ENCODE measurements around the gene CELSR1.

CELSR1 gene

GRCh38 chr22:46390105-46390651 is 147.2 kb downstream of the CELSR1 start:
- Mint-ChIP-seq H3K27ac (no peak overlapping the region), H3K9me3 (no peaks in the 10 kb centered on the region), H3K27me3 (no peaks in the 10 kb centered on the region)

DNA sequence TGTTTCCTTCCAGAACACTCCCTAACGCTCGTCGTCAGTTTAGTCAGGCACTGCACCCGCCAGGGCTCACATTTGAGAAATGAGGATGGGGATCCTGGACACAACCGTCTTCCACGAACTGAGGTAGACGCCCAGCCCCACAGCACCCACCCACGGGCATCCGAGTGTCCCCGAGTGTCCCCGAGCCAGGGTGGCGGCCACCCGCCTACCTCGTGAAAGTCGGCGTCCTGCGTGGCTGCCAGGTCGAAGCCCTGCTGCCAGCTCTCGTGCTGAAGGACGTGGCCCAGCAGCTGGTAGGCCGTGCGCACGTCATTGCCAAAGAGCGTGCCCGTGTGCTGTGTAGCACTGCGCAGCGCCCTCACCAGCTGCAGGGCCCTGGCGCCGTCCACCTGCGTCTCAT is 148.3 kb downstream of the CELSR1 start:
- peaks cover 5% of the 10 kb centered on the region for H3K4me1 Mint-ChIP-seq (ENCODE audit: low read depth)
- no peaks in the 10 kb centered on the region for H3K27me3 Mint-ChIP-seq
- no peak overlapping the region for H3K4me3 Mint-ChIP-seq
- no peak overlapping the region for H3K27ac Mint-ChIP-seq
- H3K9me3 Mint-ChIP-seq = no peaks in the 10 kb centered on the region
- H3K36me3 Mint-ChIP-seq (ENCODE audit: low read depth) = no peaks in the 10 kb centered on the region

More at GRCh38 chr22:46390105-46390651, 147.2 kb downstream of the CELSR1 start:
- no peaks in the 10 kb centered on the region for H3K36me3 Mint-ChIP-seq (ENCODE audit: low read depth)
- peaks cover 5% of the 10 kb centered on the region for H3K4me1 Mint-ChIP-seq (ENCODE audit: low read depth)
- no peak overlapping the region for H3K4me3 Mint-ChIP-seq

DNA sequence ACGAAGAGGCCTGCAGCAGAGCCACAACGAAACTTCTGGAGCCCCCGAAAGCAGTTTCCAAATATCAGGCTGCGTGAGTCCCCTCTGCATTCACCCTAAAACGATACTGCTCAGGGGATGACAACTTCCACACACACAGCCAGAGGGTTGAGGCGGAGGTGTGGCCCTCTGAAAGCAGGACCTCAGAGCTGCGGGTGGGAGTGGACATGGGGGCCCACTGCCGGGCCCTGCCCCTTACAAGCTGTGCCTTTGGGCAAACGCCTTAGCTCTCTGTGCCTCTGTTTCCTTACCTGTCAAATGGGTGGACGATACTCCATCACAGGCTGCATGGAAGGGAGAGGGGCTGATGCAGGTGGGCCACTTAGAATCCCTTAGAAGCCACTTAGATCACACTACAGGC is 148.8 kb downstream of the CELSR1 start:
- Mint-ChIP-seq H3K27me3 (no peaks in the 10 kb centered on the region), H3K4me3 (no peak overlapping the region), H3K36me3 (ENCODE audit: low read depth) (no peaks in the 10 kb centered on the region), H3K9me3 (no peaks in the 10 kb centered on the region), H3K27ac (no peak overlapping the region), H3K4me1 (ENCODE audit: low read depth) (peaks cover under 1% of the 10 kb centered on the region)

DNA sequence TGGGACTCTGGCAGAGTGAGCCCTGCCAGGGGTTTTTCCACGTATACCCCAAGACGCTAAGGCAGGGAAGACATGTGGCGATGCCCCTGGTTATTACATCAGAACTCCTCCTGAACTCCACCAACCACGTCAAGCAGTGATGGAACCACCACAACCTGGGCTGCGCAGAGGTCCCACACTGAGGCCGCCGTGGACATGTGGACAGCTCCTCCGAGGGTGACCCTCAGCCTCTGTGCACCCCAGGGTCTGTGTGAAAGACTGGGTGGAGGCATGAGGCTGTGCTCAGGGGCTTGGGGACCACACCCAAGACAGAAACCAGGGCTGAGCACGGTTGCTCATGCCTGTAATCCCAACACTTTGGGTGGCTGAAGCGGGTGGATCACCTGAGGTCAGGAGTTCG is 149.7 kb downstream of the CELSR1 start:
- no peaks in the 10 kb centered on the region for H3K27me3 Mint-ChIP-seq
- H3K36me3 Mint-ChIP-seq (ENCODE audit: low read depth) = no peaks in the 10 kb centered on the region
- H3K4me3 Mint-ChIP-seq = no peak overlapping the region

DNA sequence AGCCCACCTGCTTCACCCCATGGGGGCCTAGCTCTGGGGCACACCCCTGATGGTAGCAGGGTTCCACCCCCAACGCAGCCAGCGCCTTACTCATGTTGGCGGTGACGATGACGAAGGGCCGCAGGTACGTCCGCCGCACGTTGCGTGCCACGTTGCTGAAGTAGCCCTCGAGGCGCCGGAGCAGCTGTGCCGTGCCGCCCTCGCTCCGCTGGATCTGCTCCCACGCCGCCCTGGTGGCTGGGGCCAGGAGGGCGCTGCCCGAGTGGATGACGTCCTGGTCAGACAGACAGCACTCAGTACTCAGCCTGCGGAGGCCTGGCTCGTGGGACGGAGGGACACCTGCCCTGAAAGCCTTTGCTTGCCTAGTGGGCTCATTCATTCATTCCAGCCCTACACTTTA is 151.1 kb downstream of the CELSR1 start:
- Mint-ChIP-seq H3K27ac (no peak overlapping the region), H3K27me3 (no peaks in the 10 kb centered on the region), H3K36me3 (ENCODE audit: low read depth) (no peaks in the 10 kb centered on the region), H3K9me3 (no peaks in the 10 kb centered on the region), H3K4me1 (ENCODE audit: low read depth) (no peaks in the 10 kb centered on the region), H3K4me3 (no peak overlapping the region)

More for the DNA sequence above, 149.7 kb downstream of the CELSR1 start:
- Mint-ChIP-seq H3K4me1 (ENCODE audit: low read depth) (no peaks in the 10 kb centered on the region), H3K27ac (no peak overlapping the region), H3K9me3 (no peaks in the 10 kb centered on the region)

GRCh38 chr22:46382524-46382923 is 154.9 kb downstream of the CELSR1 start:
- no peak overlapping the region for H3K27ac Mint-ChIP-seq
- H3K4me1 Mint-ChIP-seq (ENCODE audit: low read depth) = no peaks in the 10 kb centered on the region
- no peaks in the 10 kb centered on the region for H3K27me3 Mint-ChIP-seq
- H3K36me3 Mint-ChIP-seq (ENCODE audit: low read depth) = no peaks in the 10 kb centered on the region
- no peaks in the 10 kb centered on the region for H3K9me3 Mint-ChIP-seq
- no peak overlapping the region for H3K4me3 Mint-ChIP-seq

DNA sequence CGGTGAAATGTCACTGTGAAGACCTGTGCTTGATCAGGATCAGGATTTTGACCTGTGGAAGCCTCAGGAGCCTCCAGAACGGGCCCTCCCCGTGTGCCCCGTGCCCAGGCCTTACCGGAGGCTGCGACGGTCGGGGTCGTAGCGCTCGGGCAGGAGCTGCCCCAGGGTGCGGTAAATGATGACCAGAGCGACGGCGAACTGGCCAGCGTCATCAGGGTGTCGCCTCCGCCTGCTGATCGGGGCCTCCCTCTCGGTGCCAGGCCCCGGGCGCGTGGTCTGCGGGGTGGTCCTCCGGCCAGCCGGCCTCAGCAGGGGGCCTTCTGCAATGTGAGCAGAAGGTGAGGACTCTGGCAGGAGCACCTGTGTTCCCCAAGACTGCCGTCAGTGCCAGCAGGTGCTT is 155.7 kb downstream of the CELSR1 start:
- Mint-ChIP-seq H3K36me3 (ENCODE audit: low read depth) (peaks cover 4% of the 10 kb centered on the region), H3K4me1 (ENCODE audit: low read depth) (no peaks in the 10 kb centered on the region), H3K9me3 (no peaks in the 10 kb centered on the region), H3K27me3 (no peaks in the 10 kb centered on the region), H3K27ac (no peak overlapping the region), H3K4me3 (no peak overlapping the region)

DNA sequence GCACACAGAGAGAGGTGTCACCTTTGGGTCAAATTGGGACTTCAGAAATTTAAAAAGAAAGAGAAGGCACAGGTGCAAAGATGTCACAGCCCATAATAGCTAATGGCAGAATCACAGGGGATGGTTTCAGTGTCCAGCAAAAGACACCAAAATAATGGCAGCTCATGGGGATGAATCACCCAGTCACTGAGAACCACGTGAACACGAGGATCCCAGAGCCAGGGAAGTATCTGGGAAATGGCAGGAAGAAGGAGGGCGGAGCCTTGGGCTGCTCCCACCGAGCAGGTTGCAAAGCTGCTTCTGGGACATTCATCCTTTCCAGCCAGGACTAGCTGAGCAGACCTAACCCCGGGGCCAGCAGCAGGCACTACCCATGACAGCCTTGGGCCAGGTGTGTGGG is 156.3 kb downstream of the CELSR1 start:
- H3K4me1 Mint-ChIP-seq (ENCODE audit: low read depth) = no peaks in the 10 kb centered on the region
- H3K27ac Mint-ChIP-seq = no peak overlapping the region
- H3K4me3 Mint-ChIP-seq = no peak overlapping the region
- H3K9me3 Mint-ChIP-seq = no peaks in the 10 kb centered on the region
- H3K36me3 Mint-ChIP-seq (ENCODE audit: low read depth) = peaks cover 7% of the 10 kb centered on the region
- no peaks in the 10 kb centered on the region for H3K27me3 Mint-ChIP-seq

DNA sequence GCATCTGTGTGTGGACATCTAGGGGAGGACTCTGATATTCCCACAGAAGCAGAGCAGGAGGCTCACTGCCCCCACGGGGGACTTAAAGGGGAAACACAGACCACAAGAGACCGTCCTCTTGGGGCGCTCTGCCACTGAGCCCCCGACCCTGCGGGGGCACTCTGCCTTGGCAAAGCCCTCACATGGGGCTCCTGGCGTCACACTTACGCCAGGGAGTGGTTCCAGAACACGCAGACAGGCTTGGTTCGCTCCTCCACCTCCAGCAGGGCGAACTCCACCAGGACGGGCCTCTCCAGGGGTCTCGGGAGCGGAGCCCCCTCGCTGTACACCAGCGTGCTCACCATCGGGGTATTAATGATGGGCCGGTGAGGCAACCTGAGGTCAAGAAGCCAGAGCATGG is 156.8 kb downstream of the CELSR1 start:
- Mint-ChIP-seq H3K4me1 (ENCODE audit: low read depth) (no peaks in the 10 kb centered on the region), H3K27me3 (no peaks in the 10 kb centered on the region), H3K4me3 (no peak overlapping the region), H3K36me3 (ENCODE audit: low read depth) (peaks cover 12% of the 10 kb centered on the region), H3K9me3 (peaks cover 4% of the 10 kb centered on the region), H3K27ac (no peak overlapping the region)

- no peaks in the 10 kb centered on the region for H3K4me1 Mint-ChIP-seq (ENCODE audit: low read depth)
- no peak overlapping the region for H3K27ac Mint-ChIP-seq
- no peak overlapping the region for H3K4me3 Mint-ChIP-seq
- peaks cover 3% of the 10 kb centered on the region for H3K27me3 Mint-ChIP-seq
- H3K36me3 Mint-ChIP-seq (ENCODE audit: low read depth) = peaks cover 16% of the 10 kb centered on the region
- H3K9me3 Mint-ChIP-seq = peaks cover 8% of the 10 kb centered on the region
Observed at GRCh38 chr22:46380069-46380468, 157.4 kb downstream of the CELSR1 start.

DNA sequence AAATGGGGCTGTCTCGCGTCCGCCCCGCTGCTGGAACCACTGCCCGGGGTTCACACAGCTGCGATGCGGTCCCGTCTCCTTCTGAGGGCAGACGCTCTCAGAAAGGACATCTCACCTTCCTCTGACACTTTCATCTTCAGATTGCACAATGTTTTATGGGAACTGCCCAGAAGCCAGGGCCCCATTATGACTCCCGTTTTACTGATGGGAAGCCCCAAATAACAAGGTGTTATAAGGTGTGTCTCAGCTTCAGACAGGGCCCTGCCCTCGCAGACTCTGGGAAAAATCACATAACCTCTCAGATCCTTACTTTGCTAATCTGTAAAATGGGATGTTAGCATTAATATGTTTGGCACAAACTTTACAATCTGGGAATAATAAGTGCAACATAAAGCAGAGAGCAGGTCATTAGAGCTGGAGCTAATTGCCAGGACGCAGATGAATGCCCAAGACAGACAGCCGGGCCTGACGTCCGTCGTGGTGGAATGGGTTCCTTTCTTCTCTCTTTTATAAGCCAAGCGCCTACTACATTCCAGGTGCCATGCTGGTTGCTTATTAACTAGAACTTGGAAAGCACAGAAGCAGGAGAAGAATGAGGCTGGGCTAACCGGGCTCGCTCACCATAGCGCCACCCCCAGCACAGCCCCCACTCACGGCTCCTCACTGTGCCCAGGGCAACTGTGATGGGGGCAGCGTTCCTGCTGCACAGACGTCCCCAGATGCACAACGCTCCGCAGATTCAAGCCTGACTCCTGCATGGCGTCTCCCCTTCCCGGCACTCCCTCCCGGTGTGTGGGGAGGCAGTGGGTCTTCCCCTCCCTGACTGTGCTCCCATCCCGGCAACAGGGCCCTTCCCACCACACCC is 158.1 kb downstream of the CELSR1 start:
- peaks cover 8% of the 10 kb centered on the region for H3K9me3 Mint-ChIP-seq
- peaks cover 4% of the 10 kb centered on the region for H3K27me3 Mint-ChIP-seq
- H3K36me3 Mint-ChIP-seq (ENCODE audit: low read depth) = peaks cover 16% of the 10 kb centered on the region
- peaks cover 3% of the 10 kb centered on the region for H3K4me1 Mint-ChIP-seq (ENCODE audit: low read depth)
- H3K4me3 Mint-ChIP-seq = no peak overlapping the region
- no peak overlapping the region for H3K27ac Mint-ChIP-seq

DNA sequence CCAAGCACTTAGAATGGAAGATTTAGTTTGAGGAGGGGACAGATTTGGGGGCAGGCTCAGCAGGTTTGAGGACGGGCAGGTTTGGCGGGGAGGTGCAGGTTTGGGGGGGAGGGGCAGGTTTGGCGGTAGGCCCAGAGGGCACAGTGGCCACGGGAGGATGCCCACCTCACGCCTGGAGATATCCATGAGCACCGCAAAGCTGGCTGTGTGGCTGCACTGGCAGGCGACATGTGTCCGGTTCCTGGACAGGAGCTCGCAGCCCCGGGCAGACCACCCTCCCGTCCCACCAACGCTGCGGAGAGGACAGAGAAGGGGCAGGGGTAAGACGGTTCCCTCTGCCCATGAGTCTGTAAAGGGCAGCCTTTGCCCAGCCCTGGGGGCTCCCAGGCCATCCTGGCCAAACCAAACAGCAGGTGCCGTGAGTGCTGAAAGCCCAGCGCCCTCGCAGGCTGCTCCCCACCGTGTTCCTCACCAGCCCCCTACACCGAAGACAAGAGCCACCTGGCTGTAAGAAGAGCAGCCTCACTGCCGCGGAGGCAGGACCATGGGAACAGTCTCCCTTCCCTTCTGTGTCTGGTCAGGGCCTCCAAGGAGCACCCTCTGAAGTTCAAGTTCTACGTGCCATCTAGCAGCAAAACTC is 158.9 kb downstream of the CELSR1 start:
- H3K27me3 Mint-ChIP-seq = peaks cover 4% of the 10 kb centered on the region
- no peak overlapping the region for H3K4me3 Mint-ChIP-seq
- H3K4me1 Mint-ChIP-seq (ENCODE audit: low read depth) = peaks cover 10% of the 10 kb centered on the region
- peaks cover 8% of the 10 kb centered on the region for H3K9me3 Mint-ChIP-seq
- H3K36me3 Mint-ChIP-seq (ENCODE audit: low read depth) = peaks cover 16% of the 10 kb centered on the region
- H3K27ac Mint-ChIP-seq = no peak overlapping the region

DNA sequence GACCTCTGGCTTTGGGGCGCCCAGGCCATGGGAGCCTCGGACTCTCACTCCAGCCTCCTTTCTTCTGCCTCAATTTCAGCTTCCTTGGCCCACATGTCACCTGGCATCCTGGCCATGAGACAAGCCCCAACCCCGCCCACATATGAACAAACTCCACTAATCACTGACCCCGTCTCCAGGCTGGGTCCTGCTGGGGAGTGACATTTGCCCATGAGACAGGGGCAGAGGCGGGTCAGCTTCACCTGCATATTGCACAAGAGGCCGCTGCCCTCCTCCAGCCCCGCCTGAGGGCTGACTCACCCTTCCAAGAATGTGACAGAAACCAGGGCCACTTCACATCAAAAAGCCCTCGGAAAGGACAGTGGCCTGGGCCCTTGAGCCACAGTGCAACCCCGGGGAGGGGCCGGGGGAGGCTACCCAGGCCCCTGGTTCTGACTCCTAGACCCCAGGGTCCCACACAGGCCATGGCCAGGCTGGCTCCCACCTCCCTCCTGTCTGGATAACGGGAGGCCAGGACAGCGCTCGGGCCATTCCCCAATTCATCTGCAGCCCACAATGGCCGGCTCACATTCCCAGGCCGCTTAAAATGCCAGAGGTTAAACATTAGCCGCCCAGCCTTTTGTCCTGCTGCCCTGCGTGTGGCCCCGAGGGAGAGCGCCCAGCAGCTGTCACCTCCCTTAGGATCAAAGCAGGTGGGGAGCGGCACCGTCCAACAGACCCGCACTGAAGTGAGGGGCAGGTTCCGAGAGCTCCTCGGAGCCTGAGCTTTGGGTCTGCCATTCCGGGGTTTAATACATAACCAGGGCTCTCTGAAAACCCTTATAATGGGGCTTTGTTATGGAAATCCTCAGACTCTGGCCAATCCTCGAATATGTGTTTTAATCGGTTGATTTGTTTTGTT is 159.6 kb downstream of the CELSR1 start:
- Mint-ChIP-seq H3K9me3 (peaks cover 8% of the 10 kb centered on the region), H3K27me3 (peaks cover 4% of the 10 kb centered on the region), H3K4me1 (ENCODE audit: low read depth) (peaks cover 15% of the 10 kb centered on the region), H3K27ac (no peak overlapping the region), H3K36me3 (ENCODE audit: low read depth) (peaks cover 16% of the 10 kb centered on the region), H3K4me3 (no peak overlapping the region)

- Mint-ChIP-seq H3K36me3 (ENCODE audit: low read depth) (peaks cover 16% of the 10 kb centered on the region), H3K27ac (no peak overlapping the region), H3K4me3 (no peak overlapping the region), H3K4me1 (ENCODE audit: low read depth) (peaks cover 20% of the 10 kb centered on the region), H3K9me3 (peaks cover 8% of the 10 kb centered on the region), H3K27me3 (peaks cover 4% of the 10 kb centered on the region)
Observed at GRCh38 chr22:46376908-46377524, 160.4 kb downstream of the CELSR1 start.

All from stimulated activated naive CD8-positive, alpha-beta T cell treated with anti-CD3 and anti-CD28 coated beads, Interleukin-15, Interleukin-2, amounts not matched to agents 100 ng/mL and 50 ng/mL, for 24 hours (primary cell).